OCI-LY3 (cell line): ENCODE data around the gene RGS8.

Source experiments
- H2AFZ ChIP-seq: fragments of 200-600, 300-600 bp; shearing (Covaris generic); 2 replicates; pipeline ENCODE4 v1.6.0; 2014; ENCODE audit warnings: antibody characterized with exemption, low read depth, low read length
- H3K27ac ChIP-seq: fragments of 200-600, 300-600 bp; sonication (generic); 2 replicates; pipeline ENCODE4 v1.5.1; 2014; ENCODE audit warnings: mild to moderate bottlenecking, low read length, moderate library complexity, mixed read lengths
- H3K27me3 ChIP-seq: fragments of 200-600, 300-600 bp; sonication (generic); 2 replicates; pipeline ENCODE4 v1.6.1; 2014; ENCODE audit warnings: low read depth, low read length, mixed read lengths
- H3K36me3 ChIP-seq: fragments of 200-600, 300-600 bp; sonication (generic); replicated peaks from 2 replicates; pipeline ENCODE3; 2014; ENCODE audit warnings: low read depth, low read length, mixed read lengths
- H3K4me1 ChIP-seq: fragments of 300-600, 200-600 bp; sonication (generic); 2 replicates; pipeline ENCODE4 v1.6.1; 2014; ENCODE audit warnings: low read length, mixed read lengths
- H3K4me2 ChIP-seq: fragments of 200-600, 300-600 bp; sonication (generic); 2 replicates; pipeline ENCODE4 v1.6.1; 2014; ENCODE audit warnings: low read length, mixed read lengths
- H3K4me3 ChIP-seq: fragments of 300-600, 200-600 bp; sonication (generic); 2 replicates; pipeline ENCODE4 v1.5.1; 2014; ENCODE audit warnings: antibody characterized with exemption, mild to moderate bottlenecking, low read length, moderate library complexity
- H3K79me2 ChIP-seq: fragments of 300-600, 200-600 bp; shearing (Covaris generic); 2 replicates; pipeline ENCODE4 v1.6.1; 2014; ENCODE audit warnings: mild to moderate bottlenecking, low read length, mixed read lengths
- H3K9ac ChIP-seq: fragments of 300-600, 200-600 bp; shearing (Covaris generic); 2 replicates; pipeline ENCODE4 v1.6.0; 2014; ENCODE audit warnings: mild to moderate bottlenecking, low read length, moderate library complexity
- H3K9me3 ChIP-seq: fragments of 200-600, 300-600 bp; shearing (Covaris generic); 2 replicates; pipeline ENCODE4 v1.6.1; 2014; ENCODE audit warnings: low read length, mixed read lengths; ENCODE audit not compliant: insufficient read depth
- H4K20me1 ChIP-seq: fragments of 200-600, 300-600 bp; sonication (generic); 2 replicates; pipeline ENCODE4 v1.6.1; 2016; ENCODE audit warnings: low read length, mixed read lengths; ENCODE audit not compliant: insufficient read depth
- CTCF ChIP-seq: fragments of 200-600, 300-600 bp; sonication (generic); IDR thresholded peaks from 2 replicates; pipeline ENCODE4 v1.5.1; 2014; ENCODE audit warnings: antibody characterized with exemption, low read length, low read depth
- EZH2phosphoT487 ChIP-seq: fragments of 200-600 bp; shearing (Covaris generic); IDR thresholded peaks from 2 replicates; pipeline ENCODE4 v1.6.1; 2018; ENCODE audit warnings: antibody characterized with exemption, mixed run types, low read depth

RGS8 gene

DNA sequence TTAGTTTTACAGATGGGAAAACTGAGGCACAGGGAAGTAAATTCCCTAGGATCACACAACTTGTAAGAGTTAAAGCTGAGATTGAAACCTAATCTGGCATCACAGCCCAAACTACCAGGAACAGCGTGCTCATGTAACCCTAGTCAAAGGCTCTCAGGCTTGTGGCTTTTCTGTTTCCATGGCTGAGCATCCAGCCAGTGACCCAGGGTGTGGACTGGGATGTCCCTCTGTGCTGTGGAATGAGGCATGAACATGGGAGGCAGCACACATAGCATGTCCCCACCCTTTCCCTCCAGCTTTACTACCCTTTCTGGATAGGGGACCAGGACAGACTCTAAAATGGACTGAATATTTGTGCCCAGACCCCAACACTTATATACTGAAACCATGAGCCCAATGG lies 45.1 kb downstream of the RGS8 start:
- no peak overlapping the region for H3K4me3 ChIP-seq
- H3K36me3 ChIP-seq = no peaks in the 10 kb centered on the region
- no peak overlapping the region for H3K4me2 ChIP-seq
- no peak overlapping the region for H2AFZ ChIP-seq
- H3K27ac ChIP-seq = no peak overlapping the region
- TF ChIP-seq CTCF = no peak
- no peak for TF ChIP-seq EZH2phosphoT487
- no peaks in the 10 kb centered on the region for H4K20me1 ChIP-seq
- H3K27me3 ChIP-seq = no peaks in the 10 kb centered on the region
- peaks cover 2% of the 10 kb centered on the region for H3K4me1 ChIP-seq
- H3K9me3 ChIP-seq = no peaks in the 10 kb centered on the region
- H3K9ac ChIP-seq = no peak overlapping the region
- no peaks in the 10 kb centered on the region for H3K79me2 ChIP-seq

DNA sequence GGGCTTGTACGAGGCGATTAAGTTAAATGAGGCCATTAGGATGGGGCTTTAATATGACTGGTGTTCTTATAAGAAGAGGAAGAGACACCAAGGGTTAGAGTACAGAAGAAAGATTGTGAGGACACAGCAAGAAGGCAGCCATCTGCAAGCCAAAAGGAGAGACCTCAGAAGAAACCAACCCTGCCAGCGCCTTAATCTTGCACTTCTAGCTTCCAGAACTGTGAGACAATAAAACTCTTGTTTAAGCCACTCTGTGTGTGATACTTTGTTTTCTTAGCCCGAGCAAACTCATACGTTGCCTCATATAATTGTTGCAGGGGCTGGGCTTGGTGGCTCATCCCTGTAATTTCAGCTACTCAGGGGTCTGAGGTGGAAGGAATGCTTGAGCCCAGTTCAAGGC lies 46.6 kb downstream of the RGS8 start:
- H3K27ac ChIP-seq = no peak overlapping the region
- TF ChIP-seq EZH2phosphoT487 = no peak
- no peak for TF ChIP-seq CTCF
- H3K4me2 ChIP-seq = no peak overlapping the region
- no peak overlapping the region for H3K9ac ChIP-seq
- H4K20me1 ChIP-seq = no peaks in the 10 kb centered on the region
- no peaks in the 10 kb centered on the region for H3K79me2 ChIP-seq
- H3K4me1 ChIP-seq = peaks cover 18% of the 10 kb centered on the region
- no peak overlapping the region for H3K4me3 ChIP-seq
- H3K9me3 ChIP-seq = no peaks in the 10 kb centered on the region
- no peaks in the 10 kb centered on the region for H3K27me3 ChIP-seq
- no peaks in the 10 kb centered on the region for H3K36me3 ChIP-seq
- no peak overlapping the region for H2AFZ ChIP-seq

- Histone ChIP-seq H3K9ac (no peak overlapping the region), H3K9me3 (no peaks in the 10 kb centered on the region), H3K27me3 (no peaks in the 10 kb centered on the region), H3K4me3 (no peak overlapping the region), H2AFZ (no peak overlapping the region), H3K36me3 (no peaks in the 10 kb centered on the region), H3K4me1 (peaks cover 28% of the 10 kb centered on the region), H4K20me1 (no peaks in the 10 kb centered on the region), H3K79me2 (no peaks in the 10 kb centered on the region), H3K4me2 (no peak overlapping the region), H3K27ac (no peak overlapping the region)
- TF ChIP-seq CTCF (no peak), EZH2phosphoT487 (no peak)
Observed at GRCh38 chr1:182635871-182636270, 48.5 kb downstream of the RGS8 start.
